HG02610 (cell line): ENCODE data around the gene MPZL2.

Experiments used
- ATAC-seq: cut with Tn5 transposase; IDR thresholded peaks from one replicate; pipeline ENCODE4 v1.9.1; 2021; ENCODE audit warnings: mild to moderate bottlenecking, moderate library complexity; ENCODE audit not compliant: unreplicated experiment

Gene MPZL2

DNA sequence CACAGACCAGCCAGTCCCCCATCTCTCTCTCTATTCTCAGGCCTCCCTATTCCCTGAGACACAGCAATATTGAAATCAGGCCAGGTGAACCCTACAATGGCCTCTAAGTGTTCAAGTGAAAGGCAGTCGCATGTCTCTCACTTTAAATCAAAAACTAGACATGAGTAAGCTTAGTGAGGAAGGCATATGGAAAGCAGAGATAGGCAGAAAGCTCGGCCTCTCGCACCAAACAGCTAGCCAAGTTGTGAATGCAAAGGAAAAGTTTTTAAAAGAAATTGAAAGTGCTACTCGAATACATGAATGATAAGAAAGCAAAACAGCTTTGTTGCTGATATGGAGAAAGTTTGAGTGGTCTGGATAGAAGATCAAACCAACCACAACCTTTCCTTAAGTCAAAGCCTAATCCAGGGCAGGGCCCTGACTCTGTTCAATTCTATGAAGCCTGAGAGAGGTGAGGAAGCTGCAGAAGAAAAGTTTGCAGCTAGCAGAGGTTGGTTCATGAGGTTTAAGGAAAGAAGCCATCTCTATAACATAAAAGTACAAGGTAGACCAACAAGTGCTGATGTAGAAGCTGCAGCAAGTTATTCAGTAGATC is 19.8 kb upstream of the MPZL2 start:
- ATAC-seq: no peak

- no peak for ATAC-seq
Observed at GRCh38 chr11:118283037-118283636, 19.0 kb upstream of the MPZL2 start.

DNA sequence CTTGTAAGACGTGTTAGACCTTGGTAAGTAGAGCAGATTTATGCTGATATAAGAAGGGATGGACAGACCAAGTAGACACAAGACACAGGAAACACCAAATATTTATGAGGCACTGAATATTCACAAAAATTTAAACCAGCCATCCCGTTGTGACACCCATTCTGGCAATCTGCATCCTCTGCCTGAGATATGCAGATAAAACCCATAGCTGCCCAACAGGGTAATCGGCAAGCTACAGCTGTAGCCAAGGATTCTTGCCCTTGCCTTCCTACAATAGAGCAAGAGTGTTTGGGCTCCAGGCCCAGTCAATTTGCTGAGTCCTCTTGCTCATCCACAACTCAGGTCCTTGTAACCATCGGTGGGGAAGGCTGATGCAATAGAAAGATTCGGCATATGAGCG is 18.5 kb upstream of the MPZL2 start:
- no peak for ATAC-seq

GRCh38 chr11:118281284-118281683 is 17.2 kb upstream of the MPZL2 start:
- no peak for ATAC-seq

DNA sequence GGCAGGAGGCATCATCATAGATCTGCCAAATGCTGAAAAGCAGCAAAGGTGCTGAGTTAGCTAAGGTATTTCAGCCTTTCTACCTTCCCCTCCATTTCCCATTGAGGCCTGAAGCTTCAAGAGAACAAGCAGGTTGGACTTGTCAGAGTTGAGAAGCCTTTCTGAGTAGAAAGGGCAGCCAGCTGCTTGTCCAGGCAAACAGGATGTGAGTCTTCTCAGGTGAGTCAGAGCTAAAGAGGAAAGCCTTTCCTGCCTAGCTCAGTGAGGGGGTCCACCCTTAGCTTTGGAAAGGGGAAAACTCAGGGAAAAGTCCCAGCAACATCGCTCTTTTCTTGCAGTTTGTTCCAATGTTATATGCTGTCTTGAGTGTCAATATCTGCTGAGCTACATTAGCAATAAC is 13.2 kb upstream of the MPZL2 start:
- ATAC-seq: no peak

GRCh38 chr11:118276422-118276821 is 12.3 kb upstream of the MPZL2 start:
- ATAC-seq: no peak

DNA sequence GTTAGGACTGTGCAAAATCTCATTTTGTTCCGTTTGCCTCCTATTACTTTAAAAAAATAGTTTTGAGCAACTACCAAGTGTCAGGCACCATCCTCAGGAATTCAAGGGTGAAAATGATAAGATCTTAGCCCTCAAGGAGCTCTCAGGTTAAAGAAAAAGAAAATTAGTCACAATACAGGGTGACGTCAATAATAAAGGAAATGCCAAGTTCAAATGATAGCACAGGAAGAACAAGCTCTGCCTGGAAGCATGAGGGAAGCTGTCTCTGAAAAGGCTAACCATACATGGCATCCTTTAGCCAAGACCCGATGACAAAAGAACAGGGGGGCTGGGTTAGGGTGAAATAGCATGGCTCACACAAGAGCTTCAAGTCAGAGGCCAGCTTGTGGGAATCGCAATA is 11.1 kb upstream of the MPZL2 start:
- no peak for ATAC-seq

DNA sequence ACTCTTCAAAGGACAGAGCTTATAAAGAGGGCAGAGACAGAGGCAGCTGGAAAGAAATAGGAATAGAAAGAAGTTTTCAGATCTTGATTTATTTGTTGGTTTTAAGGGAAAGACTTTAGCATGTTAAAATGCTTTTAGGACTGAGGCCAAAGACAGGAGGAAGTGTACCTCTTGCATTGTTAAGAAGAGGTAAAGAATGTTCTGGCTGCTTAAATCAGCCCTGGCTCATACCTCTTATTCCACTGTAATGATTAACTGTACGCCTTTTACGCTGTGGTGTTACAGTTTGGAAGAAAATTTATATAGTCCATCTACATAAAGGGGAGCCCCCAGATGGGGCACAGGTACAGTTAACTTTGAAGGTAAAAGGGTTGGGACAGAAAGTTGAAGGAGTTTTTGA is 10.1 kb upstream of the MPZL2 start:
- no peak for ATAC-seq

DNA sequence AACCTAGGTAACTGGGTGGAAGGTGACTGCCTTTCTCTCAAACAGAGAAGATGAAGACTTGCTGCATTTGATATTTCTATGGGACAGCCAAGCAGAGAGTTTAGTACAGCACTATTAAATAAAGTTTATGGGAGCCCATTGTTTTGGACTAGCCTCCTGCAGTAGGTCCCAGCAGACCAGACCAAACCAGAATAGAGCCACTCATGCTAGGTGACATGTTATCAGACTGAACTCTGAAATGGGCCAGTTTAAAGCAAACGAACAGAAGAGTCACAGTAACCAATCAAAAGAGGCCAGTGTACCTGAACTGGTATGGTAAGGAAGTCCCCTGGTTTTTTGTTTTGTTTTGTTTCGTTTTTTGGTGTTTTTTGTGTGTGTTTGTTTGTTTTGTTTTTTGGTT is 7.9 kb upstream of the MPZL2 start:
- ATAC-seq: no peak

- no peak for ATAC-seq
Observed at GRCh38 chr11:118267486-118267885, 3.4 kb upstream of the MPZL2 start.

- ATAC-seq: no peak
Observed at GRCh38 chr11:118265954-118266353, 1.9 kb upstream of the MPZL2 start.

DNA sequence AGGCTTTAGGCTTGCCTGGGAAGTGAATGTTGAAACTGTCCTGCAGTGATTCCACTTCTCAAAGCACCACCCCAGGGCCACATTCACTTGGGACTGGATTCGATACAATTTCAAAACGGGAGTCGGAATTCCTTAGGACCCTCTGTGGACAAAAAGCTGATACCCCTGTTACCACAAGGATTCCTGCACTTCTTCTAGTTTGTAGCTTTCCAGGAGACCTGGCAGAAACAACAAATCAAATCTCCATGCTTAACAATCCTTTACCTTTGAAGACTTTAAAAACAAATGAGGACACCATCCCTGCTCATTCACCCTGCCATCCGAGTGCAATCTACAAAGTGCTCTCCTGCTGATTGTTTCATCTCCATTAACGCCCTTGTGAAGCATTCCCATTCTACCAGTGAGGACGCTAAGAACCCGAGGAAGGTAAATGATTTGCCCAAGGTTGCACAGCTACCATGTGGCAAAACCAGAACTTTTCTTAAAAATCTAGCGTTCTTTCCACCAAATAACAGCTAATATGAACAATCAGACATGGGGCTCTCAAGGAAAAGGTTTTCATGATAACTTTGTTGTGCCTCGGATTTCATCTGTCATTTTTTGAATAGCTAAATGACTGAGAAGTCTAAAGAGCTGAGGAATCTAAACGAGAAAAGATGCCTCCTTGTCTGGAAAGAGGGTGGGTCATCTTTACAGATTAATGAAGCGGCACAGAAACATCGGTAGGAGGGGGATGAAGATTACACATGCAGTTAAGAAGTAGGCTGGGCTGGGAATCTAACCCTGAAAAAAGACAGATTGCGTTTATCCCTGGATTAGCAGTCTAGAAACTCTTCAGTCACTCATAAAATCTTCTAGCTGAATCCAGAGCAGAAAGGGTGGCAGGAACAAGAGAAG is 720 bp upstream of the MPZL2 start:
- no peak for ATAC-seq

- ATAC-seq: no peak
Observed at GRCh38 chr11:118263112-118263511, 985 bp downstream of the MPZL2 start.

GRCh38 chr11:118260353-118260752 is 3.7 kb downstream of the MPZL2 start:
- ATAC-seq: no peak

DNA sequence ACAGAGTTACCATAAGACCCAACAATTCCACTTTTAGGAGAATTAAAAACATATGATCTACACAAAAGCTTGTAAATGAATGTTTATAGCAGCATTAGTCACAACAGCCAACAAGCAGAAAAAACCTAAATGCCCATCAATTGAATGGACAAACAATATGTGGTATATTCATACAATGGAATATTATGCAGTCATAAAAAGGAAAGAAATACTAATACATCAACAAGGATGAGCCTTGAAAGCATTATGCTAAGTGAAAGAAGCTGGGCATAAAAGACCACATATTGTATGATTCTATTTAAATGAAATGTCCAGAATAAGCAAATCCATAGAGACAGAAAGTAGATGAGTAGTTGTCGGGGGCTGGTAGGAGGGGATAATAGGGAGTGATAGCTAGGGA is 5.0 kb downstream of the MPZL2 start:
- ATAC-seq: no peak

GRCh38 chr11:118258410-118258809 is 5.7 kb downstream of the MPZL2 start:
- ATAC-seq: no peak

- no peak for ATAC-seq
Observed at GRCh38 chr11:118252688-118253087, 11.4 kb downstream of the MPZL2 start.

GRCh38 chr11:118251858-118252652 is 12.0 kb downstream of the MPZL2 start, which contains the start of gene MPZL3:
TSS of gene MPZL3 (minus strand) at chr11:118252365. CDS start at chr11:118252294, 71 bp downstream.
- ATAC-seq: peak; percentile 54

DNA sequence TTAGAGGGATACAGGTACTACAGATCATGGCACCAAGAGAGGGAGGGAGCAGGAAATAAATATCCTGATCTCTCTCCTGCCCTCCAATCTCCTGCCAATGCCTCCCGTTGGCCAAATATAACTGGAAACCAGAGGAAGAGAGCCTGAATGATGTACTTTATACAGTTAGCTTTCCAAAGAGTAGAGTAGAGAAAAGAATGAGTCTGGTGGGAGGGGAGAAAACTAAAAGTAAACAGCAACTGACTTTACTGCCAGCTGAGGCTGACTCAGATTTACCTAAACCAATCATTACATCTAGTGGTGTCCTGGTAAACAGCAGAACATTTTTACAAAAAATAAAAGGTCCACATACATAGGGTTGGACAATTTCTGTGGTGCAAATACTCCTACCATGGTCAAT is 17.1 kb downstream of the MPZL2 start:
- ATAC-seq: no peak

DNA sequence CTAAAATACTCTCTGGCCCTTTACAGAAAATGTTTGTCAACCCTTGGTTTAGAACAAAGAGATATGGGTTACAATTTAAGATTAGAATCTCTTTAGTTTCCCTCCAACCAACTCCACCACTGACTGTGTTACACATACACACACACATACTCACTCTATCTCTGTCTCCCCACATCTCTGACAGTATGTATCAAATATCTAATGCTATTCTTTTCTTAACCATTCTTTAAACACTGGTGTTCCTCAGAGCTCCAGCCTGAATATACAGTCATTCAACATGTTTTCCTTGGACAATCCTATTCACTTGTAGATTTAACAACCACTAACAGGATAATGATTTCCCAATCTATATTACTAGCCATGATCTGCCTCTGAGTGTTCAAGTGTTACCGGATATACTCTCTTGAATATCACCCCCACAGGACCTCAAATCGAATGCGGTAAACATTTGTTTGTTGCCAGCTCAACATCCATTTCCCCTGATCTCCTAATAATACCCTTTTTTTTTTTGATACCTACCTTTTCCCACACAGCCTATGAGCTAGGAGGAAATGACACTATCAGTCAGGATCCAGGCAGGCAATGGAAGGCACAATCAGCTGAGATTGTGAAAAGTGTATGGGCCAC is 18.0 kb downstream of the MPZL2 start:
- ATAC-seq: no peak
